DMS79 treated with DMSO at 0.1 percent for 48 hours (cell line): ENCODE data around the gene TMEM100.

Source experiments
- DNase-seq: peaks from one replicate; lab custom pipeline; 2025; lab: John Stamatoyannopoulos, UW

TMEM100 gene, protein sequence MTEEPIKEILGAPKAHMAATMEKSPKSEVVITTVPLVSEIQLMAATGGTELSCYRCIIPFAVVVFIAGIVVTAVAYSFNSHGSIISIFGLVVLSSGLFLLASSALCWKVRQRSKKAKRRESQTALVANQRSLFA

GRCh38 chr17:55722742-55723487 lies at the start of gene TMEM100:
Gene TMEM100 (minus strand): TSS chr17:55722864. CDS start chr17:55721070, 1,794 bp downstream.
- no peak for DNase-seq

- DNase-seq, result no peak
Measured at GRCh38 chr17:55772086-55772485, 49.4 kb upstream of the TMEM100 start.

GRCh38 chr17:55770196-55770870 lies 47.7 kb upstream of the TMEM100 start:
- DNase-seq, result peak; percentile 61

DNA sequence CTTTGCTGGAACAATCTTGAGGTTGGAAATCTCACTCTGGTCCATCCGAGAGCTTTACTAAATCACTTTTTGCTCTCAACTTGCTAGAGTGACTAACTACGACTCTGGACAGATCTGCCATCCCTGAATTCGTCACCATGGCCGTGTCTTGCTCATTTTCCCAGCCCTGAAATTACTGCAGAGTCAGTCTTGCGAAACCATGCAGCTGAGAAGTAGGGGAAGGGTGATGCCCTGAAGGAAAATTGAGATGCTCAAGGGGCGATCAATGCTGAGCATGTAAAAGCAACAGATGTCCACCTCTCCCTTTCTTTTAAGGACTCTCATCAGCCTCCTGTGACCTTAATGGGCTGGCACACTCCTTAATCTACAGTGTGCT lies 46.9 kb upstream of the TMEM100 start:
- DNase-seq, result peak; percentile 69

- DNase-seq, result no peak
Measured at GRCh38 chr17:55768936-55769624, 46.4 kb upstream of the TMEM100 start.

GRCh38 chr17:55765472-55765871 lies 42.8 kb upstream of the TMEM100 start:
- no peak for DNase-seq

DNA sequence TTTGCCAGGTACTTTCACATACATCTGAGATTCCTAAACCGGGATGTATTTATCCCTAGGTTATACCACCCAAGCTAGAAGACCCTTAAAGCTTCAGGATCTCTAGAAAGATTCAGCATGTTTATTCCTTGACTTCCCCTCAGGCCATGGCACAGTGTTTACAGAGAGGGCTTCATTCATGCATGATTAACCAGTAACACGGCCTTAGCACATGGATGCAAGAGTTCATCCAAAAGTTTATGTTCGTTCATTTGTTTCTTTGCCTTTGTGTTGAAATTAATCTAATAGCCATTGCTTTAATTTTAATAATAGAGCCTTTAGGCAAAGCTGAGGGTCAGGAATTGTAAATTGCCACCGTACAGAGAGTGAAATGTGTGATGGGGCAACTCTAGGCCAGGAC lies 41.9 kb upstream of the TMEM100 start:
- no peak for DNase-seq

- no peak for DNase-seq
Measured at GRCh38 chr17:55763856-55764255, 41.2 kb upstream of the TMEM100 start.

- no peak for DNase-seq
Measured at GRCh38 chr17:55762086-55762858, 39.6 kb upstream of the TMEM100 start.

DNA sequence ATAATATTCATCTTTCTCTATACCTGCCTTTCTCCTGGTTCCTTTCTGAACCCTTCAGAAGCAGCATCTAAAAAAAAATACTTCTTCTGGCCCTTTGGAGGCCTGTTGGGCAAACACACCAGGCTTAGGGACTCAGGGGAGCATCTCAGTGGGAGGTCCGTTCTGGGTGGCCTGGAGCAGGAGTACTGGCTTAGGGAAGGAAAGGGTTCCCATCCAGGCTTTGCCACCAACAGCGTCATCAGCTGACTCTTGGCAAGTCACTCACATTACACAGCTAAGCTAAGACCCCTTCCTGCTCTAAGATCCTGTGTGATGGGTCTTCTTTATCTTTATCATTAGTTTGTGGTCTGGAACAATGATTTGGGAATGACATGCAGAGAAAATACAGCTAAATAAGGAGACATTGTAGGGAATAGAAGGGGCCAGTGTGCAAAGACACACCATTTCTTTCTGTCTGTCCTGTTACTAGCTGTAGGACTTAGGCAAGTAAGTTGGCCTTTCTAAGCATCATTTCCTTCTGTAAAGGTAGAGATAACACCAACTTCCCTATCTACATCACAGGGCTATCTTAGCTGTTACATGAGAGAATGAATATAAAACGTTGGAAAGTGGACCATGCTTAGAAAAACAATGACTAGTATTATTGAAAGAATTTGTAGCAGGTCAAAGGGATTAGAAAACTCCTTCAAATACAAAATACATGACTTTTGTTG lies 38.1 kb upstream of the TMEM100 start:
- DNase-seq, result no peak

GRCh38 chr17:55758171-55758570 lies 35.5 kb upstream of the TMEM100 start:
- no peak for DNase-seq

DNA sequence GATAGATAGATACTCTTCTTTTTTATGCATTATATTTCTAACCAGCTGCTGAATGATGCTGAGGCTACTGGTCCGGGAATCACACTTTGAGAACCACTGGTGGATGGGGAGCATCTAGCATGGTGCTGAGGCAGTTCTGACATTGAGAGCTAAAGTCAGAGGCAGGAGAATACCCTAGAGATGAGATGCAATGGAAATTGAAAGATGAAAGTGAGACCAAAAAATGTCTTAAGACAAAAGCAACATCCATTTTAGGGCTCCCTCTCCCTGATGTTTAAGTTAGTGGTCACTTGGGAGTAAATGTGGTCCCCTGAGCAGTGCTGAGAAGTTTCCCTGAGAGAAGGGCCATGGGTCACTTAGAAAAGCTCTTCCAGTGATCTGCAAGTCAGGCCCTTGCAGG lies 35.0 kb upstream of the TMEM100 start:
- no peak for DNase-seq

GRCh38 chr17:55756689-55757088 lies 34.0 kb upstream of the TMEM100 start:
- no peak for DNase-seq

GRCh38 chr17:55751720-55752250 lies 29.1 kb upstream of the TMEM100 start:
- no peak for DNase-seq

GRCh38 chr17:55750750-55751657 lies 28.3 kb upstream of the TMEM100 start, which contains the start of gene PCTP:
Gene PCTP (plus strand): TSS chr17:55751051. CDS start chr17:55751104, 53 bp downstream.
- peak; percentile 42 for DNase-seq

DNA sequence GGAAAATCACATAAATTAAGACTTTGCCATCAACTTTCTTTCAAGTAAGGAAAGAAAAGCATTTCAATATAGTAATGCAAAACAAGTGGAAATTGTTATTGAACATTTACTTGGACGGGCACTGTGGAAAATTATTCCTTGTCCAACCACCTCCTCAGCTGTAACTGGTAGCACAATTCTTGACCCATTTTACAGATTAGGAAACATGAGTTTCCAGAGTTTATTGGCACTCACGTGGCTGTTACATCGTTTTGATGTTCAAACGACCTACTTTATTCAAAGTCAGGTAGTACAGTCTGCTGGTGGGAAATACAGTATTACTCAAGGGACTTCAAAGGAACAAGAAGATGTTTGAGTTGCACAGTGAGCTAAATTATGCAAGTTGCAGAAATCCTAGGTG lies 27.3 kb upstream of the TMEM100 start:
- DNase-seq, result no peak

GRCh38 chr17:55748841-55749240 lies 26.2 kb upstream of the TMEM100 start:
- no peak for DNase-seq

DNA sequence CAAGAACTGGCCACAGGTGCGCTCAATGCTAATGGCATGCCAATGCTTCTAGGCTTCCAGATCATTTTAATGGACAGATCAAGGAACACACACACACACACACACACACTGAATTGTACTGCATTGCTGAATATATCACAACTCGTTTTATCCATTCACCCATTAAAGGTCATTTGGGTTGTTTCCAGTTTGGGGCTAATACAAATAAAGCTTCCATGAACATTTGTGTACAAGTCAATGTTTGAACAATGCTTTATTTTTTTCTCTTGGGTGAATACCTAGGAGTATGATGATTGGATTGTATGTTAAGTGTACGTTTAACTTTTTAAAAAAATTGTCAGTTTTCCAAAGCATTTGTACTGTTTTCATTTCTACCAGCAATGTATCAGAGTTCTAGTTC lies 24.5 kb upstream of the TMEM100 start:
- DNase-seq, result no peak

GRCh38 chr17:55746466-55746865 lies 23.8 kb upstream of the TMEM100 start:
- DNase-seq, result no peak

- DNase-seq, result no peak
Measured at GRCh38 chr17:55745258-55745657, 22.6 kb upstream of the TMEM100 start.
